ENCODE measurements around the gene PARD3B.

- no peak for TF ChIP-seq CTCF (IDR thresholded peaks at IDR 0.05; ENCODE audit: low read depth, low read length, poor library complexity, severe bottlenecking)
- no peak for TF ChIP-seq EZH2phosphoT487 (IDR thresholded peaks at IDR 0.05; ENCODE audit: borderline replicate concordance, low read length)
Measured at GRCh38 chr2:204575463-204575862, 30.2 kb downstream of the PARD3B start.
